Spinal cord (tissue), 10 donors: ENCODE results near the gene TGFB2. TPM values are rescaled to one million over a fixed set of nuclear protein-coding genes. Genes with fewer than 3 reads are reported as not detected.
A peak's percentile ranks its signal among the peaks of the same experiment; 100 is the strongest.

ENCODE experiments used
- DNase-seq, 6 donors: peaks; one replicate each; pipeline versions ENCODE4 v3.0.0 to v3.0.0-alpha.2; 2013 to 2015; ENCODE audit warnings: low spot score in 6 of 6, low read depth in 4 of 6
- H3K27ac ChIP-seq: one replicate; pipeline ENCODE4 v1.5.1; 2013; ENCODE audit warnings: low read depth, low read length, control low read depth
- H3K27me3 ChIP-seq: one replicate; pipeline ENCODE4 v1.6.1; 2013; ENCODE audit warnings: low read length; ENCODE audit not compliant: control insufficient read depth, insufficient read depth
- H3K36me3 ChIP-seq: one replicate; pipeline ENCODE4 v1.6.1; 2013; ENCODE audit warnings: low read length; ENCODE audit not compliant: control insufficient read depth, insufficient read depth
- H3K4me1 ChIP-seq: one replicate; pipeline ENCODE4 v1.6.1; 2013; ENCODE audit warnings: low read length; ENCODE audit not compliant: control insufficient read depth, insufficient read depth
- H3K4me3 ChIP-seq: one replicate; pipeline ENCODE4 v1.5.1; 2013; ENCODE audit warnings: low read depth, low read length, control low read depth
- H3K9me3 ChIP-seq: one replicate; pipeline ENCODE4 v1.6.1; 2013; ENCODE audit warnings: low read length; ENCODE audit not compliant: control insufficient read depth, insufficient read depth
- WGBS: methylation state at CpG from one replicate; pipeline ENCODE4 v1.1.5; 2013; ENCODE audit warnings: missing lambda C conversion rate; ENCODE audit not compliant: insufficient coverage; 5-methylcytosine and 5-hydroxymethylcytosine counted together
- polyA plus RNA-seq, 2 donors: library from polyadenylated mRNA; unstranded; fragments of 120-200 nt; gene quantifications; one replicate each; pipeline ENCODE4 v1.2.1, GENCODE V29; 2013; ENCODE audit not compliant: insufficient read length in 2 of 2
- total RNA-seq, 2 donors: library from RNA; depleted of rRNA in 1 of 2; stranded (reverse); fragments of 120-200 nt in 1 of 2; fragments of >200 nt in 1 of 2; gene quantifications; one replicate each; pipeline versions ENCODE4 v1.2.3 to v1.2.4, GENCODE V29; 2013 to 2014
- donor health status: healthy.

TGFB2 gene
- total and polyA plus RNA-seq, 4 donors, result 30.7 to 44.1 (median 35.3) TPM

DNA sequence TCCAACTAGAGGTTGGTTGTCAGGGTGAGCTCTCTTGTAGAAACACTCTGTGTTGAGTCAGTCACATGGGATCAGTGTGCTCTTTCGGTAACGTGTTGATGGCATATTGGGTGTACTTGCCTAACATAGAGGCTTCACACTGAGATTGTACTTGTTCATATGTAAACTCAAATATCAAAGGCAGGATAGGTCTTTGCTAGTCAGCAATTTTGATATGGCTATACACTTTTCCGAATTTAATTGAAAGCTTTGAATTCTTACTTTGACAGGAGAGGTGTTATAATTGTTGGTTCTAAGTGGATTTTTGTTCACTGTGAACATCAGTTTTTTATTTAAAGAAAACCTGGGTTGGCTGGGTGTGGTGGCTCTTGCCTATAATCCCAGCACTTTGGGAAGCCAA lies 16.4 kb upstream of the TGFB2 start:
- no peaks in the 10 kb centered on the region for H3K27me3 ChIP-seq
- H3K27ac ChIP-seq, result no peak overlapping the region
- no peak for DNase-seq
- H3K4me1 ChIP-seq, result no peaks in the 10 kb centered on the region
- peaks cover 7% of the 10 kb centered on the region for H3K36me3 ChIP-seq
- no peak overlapping the region for H3K4me3 ChIP-seq
- H3K9me3 ChIP-seq, result no peaks in the 10 kb centered on the region
- WGBS, result 100% methylated on average over 1 of the region's 3 CpGs

DNA sequence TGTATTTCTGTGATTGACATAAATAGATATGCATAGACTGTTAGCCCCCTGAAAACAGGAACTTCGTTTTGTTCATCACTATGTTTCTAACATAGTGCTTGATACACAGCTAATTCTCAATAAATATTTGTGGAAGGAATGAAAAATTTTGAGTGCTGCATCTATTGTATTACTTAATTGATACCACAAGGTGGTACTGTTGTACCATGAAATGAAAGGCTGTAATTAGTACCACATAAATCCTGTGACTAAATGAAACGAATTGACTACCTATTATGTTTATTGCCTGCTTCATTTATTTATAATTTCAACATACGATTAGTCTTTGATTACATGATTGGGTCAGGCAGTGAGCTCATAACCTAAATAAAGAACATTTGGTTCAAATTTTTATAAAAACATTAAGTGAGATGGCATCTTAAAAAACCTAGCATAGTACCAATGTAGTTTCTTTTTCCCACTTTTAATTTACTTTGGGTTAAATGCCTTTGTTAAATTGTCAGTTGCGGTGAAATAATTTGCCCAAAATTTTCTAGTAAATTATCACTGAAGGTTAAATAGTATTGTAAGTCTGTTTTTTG lies 15.0 kb upstream of the TGFB2 start:
- Histone ChIP-seq H3K9me3 (no peaks in the 10 kb centered on the region), H3K27ac (no peak overlapping the region), H3K4me3 (no peak overlapping the region), H3K27me3 (no peaks in the 10 kb centered on the region), H3K4me1 (no peaks in the 10 kb centered on the region), H3K36me3 (no peaks in the 10 kb centered on the region)
- WGBS, result no CpG with 5 or more reads among the region's 4 CpGs
- peak in 2 of 6 donors; percentile 63 to 85 for DNase-seq

DNA sequence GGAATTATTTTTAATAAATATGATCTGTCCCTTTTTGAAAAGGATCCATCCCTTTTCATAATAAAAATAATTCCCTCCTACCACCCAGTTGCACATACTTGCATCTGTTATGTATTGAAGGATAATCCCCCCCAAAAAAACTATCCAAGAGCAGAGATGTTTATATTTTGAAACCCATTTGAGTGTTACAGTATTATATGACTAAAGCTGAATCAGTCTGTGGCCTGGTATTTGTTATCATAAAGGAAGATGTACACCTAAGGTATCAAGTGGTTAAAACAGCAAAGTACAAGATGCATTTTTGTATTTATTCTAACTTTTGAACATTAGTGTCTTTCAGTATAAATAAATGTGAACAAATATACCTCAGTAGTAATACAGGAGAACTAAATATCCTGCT lies 12.7 kb upstream of the TGFB2 start:
- H3K9me3 ChIP-seq, result no peaks in the 10 kb centered on the region
- H3K27ac ChIP-seq, result no peak overlapping the region
- no peaks in the 10 kb centered on the region for H3K27me3 ChIP-seq
- no peaks in the 10 kb centered on the region for H3K36me3 ChIP-seq
- H3K4me1 ChIP-seq, result no peaks in the 10 kb centered on the region
- no peak overlapping the region for H3K4me3 ChIP-seq
- no peak for DNase-seq

DNA sequence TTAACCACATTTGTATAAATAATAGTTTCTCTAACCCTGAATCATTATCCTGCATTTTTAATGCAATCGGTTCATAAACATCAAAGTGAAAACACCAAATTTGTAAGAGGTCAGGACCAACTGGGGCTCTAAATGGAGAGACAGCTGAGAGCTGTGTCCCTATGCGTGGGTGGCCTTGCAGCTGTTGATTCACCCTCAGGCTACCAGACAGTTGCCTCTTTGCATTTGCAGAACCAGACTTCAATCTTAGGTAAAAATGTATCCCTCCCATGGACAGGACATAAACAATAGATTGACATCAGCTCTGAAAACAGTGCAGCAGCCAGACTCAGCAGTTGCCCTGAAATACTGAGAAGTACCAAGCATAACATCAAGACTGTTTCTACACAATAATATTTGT lies 8.8 kb upstream of the TGFB2 start:
- no peaks in the 10 kb centered on the region for H3K36me3 ChIP-seq
- no peak overlapping the region for H3K27ac ChIP-seq
- H3K27me3 ChIP-seq, result no peaks in the 10 kb centered on the region
- DNase-seq, result peak in 1 of 6 donors; percentile 50
- WGBS, result 100% methylated on average over 1 of the region's 2 CpGs
- H3K4me1 ChIP-seq, result no peaks in the 10 kb centered on the region
- H3K9me3 ChIP-seq, result no peaks in the 10 kb centered on the region
- no peak overlapping the region for H3K4me3 ChIP-seq

DNA sequence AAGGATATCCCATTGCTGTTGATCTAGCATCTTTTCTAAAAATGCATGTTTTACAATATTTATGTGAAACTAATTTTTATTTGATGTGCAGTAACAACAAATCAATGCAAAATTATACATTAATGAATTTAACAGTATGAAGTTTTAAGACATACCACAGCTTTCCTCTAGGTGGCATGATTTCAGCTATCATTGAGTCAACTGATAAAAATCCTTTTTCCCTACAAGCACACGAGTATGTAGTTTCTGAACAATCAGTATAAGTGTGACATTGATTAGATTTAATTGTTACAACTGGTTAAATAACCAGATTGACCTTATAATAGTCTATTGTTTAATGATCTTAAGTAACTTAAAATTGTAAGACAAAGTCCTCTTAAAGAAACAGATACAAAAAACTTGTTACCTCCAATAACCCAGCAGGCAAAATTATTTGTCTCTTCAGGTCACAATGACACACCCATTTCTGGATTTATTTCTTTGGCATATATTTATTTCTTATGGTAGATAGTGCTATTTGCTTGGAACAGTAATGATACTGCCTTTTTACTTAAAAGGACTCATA lies 5.8 kb upstream of the TGFB2 start:
- no peaks in the 10 kb centered on the region for H3K4me1 ChIP-seq
- H3K27me3 ChIP-seq, result no peaks in the 10 kb centered on the region
- DNase-seq, result peak in 2 of 6 donors; percentile 75 to 87
- no peak overlapping the region for H3K4me3 ChIP-seq
- WGBS, result no CpG with 5 or more reads among the region's 1 CpG
- H3K9me3 ChIP-seq, result no peaks in the 10 kb centered on the region
- H3K36me3 ChIP-seq, result no peaks in the 10 kb centered on the region
- H3K27ac ChIP-seq, result no peak overlapping the region

DNA sequence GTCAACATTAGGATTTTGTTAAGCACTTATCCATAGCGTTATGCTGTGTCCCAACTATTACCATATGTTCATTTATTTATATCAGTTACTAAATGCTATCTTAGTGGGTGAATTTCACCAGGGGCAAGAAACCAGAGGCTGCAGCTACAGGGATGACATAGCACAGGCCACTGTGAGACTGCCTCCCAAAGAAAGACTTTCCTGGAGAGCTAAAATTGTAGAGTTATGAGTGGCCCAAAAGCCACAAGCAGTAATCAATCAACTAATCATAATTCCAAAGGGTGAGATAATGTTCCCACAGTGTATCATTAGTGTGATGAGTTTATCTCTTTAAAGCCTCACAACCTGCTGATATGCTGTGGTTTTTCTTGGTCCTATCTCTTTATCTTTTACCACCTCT lies 3.8 kb upstream of the TGFB2 start:
- WGBS, result no CpG with 5 or more reads among the region's 1 CpG

DNA sequence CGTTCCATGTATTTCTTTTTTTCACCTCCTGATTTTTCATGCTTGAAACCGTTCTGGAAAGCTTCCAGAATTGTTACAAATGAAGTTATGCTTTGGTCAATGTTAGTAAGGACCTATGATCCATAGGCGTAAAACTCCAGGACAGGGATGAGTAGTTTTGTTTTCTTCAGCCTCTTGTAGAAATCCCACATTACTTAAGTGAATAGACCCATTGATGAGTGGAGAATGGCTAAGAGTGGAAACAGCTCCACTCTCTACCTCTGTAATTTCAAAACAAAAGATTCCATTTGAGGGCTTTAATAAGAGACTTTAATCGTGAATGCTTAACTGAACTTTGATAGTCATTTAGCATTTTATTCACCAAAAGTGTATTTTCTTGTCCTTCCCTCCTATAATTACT lies 3.0 kb upstream of the TGFB2 start:
- Histone ChIP-seq H3K27me3 (peaks cover 4% of the 10 kb centered on the region), H3K36me3 (no peaks in the 10 kb centered on the region), H3K9me3 (no peaks in the 10 kb centered on the region), H3K4me1 (peaks cover 6% of the 10 kb centered on the region), H3K4me3 (no peak overlapping the region), H3K27ac (no peak overlapping the region)
- WGBS, result no CpG with 5 or more reads among the region's 4 CpGs
- no peak for DNase-seq

More for the DNA sequence above, 3.8 kb upstream of the TGFB2 start:
- no peaks in the 10 kb centered on the region for H3K27me3 ChIP-seq
- peaks cover 5% of the 10 kb centered on the region for H3K4me1 ChIP-seq
- no peak for DNase-seq
- H3K36me3 ChIP-seq, result no peaks in the 10 kb centered on the region
- H3K9me3 ChIP-seq, result no peaks in the 10 kb centered on the region
- no peak overlapping the region for H3K27ac ChIP-seq
- H3K4me3 ChIP-seq, result no peak overlapping the region

DNA sequence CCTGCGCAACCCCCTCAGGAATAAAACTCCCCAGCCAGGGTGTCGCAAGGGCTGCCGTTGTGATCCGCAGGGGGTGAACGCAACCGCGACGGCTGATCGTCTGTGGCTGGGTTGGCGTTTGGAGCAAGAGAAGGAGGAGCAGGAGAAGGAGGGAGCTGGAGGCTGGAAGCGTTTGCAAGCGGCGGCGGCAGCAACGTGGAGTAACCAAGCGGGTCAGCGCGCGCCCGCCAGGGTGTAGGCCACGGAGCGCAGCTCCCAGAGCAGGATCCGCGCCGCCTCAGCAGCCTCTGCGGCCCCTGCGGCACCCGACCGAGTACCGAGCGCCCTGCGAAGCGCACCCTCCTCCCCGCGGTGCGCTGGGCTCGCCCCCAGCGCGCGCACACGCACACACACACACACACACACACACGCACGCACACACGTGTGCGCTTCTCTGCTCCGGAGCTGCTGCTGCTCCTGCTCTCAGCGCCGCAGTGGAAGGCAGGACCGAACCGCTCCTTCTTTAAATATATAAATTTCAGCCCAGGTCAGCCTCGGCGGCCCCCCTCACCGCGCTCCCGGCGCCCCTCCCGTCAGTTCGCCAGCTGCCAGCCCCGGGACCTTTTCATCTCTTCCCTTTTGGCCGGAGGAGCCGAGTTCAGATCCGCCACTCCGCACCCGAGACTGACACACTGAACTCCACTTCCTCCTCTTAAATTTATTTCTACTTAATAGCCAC lies 696 bp downstream of the TGFB2 start:
- H3K27ac ChIP-seq, result peak overlapping the region; percentile 94
- no peaks in the 10 kb centered on the region for H3K9me3 ChIP-seq
- peak in 2 of 6 donors; percentile 87 to 90 for DNase-seq
- H3K27me3 ChIP-seq, result peaks cover 4% of the 10 kb centered on the region
- H3K4me1 ChIP-seq, result peaks cover 10% of the 10 kb centered on the region
- under 1% methylated on average over 63 of the region's 64 CpGs for WGBS
- H3K4me3 ChIP-seq, result peak overlapping the region; percentile 87
- no peaks in the 10 kb centered on the region for H3K36me3 ChIP-seq

DNA sequence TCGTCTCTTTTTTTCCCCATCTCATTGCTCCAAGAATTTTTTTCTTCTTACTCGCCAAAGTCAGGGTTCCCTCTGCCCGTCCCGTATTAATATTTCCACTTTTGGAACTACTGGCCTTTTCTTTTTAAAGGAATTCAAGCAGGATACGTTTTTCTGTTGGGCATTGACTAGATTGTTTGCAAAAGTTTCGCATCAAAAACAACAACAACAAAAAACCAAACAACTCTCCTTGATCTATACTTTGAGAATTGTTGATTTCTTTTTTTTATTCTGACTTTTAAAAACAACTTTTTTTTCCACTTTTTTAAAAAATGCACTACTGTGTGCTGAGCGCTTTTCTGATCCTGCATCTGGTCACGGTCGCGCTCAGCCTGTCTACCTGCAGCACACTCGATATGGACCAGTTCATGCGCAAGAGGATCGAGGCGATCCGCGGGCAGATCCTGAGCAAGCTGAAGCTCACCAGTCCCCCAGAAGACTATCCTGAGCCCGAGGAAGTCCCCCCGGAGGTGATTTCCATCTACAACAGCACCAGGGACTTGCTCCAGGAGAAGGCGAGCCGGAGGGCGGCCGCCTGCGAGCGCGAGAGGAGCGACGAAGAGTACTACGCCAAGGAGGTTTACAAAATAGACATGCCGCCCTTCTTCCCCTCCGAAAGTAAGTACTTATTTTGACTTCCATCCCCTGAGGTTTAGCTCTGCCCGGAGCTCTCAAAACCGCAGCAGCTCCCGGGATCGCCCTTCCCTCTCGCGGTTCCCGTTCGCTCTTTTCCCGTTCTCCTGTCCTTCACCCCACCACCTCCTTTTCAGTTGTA lies 1.5 kb downstream of the TGFB2 start:
- peaks cover 4% of the 10 kb centered on the region for H3K27me3 ChIP-seq
- DNase-seq, result peak in 2 of 6 donors; percentile 59 to 64
- H3K4me3 ChIP-seq, result peak overlapping the region; percentile 87
- H3K4me1 ChIP-seq, result peaks cover 13% of the 10 kb centered on the region
- H3K27ac ChIP-seq, result peak overlapping the region; percentile 94
- no peaks in the 10 kb centered on the region for H3K36me3 ChIP-seq
- no peaks in the 10 kb centered on the region for H3K9me3 ChIP-seq
- WGBS, result 0% methylated on average over 35 of the region's 39 CpGs
